Measurements from ENCODE around the gene OTUD6A. TPM values are rescaled to one million over a fixed set of nuclear protein-coding genes. Genes with fewer than 3 reads are reported as not detected.
"Not testable (repeated sequence)": the region's sequence is repeated elsewhere in the genome, so short reads cannot be mapped to it uniquely, and the experiment has no call there.

The OTUD6A gene
- total RNA-seq, 1 donor from 2014 or later: not detected

GRCh38 chrX:70049406-70049805 is 12.9 kb upstream of the OTUD6A start:
- no peak for DNase-seq

- DNase-seq: no peak
Observed at GRCh38 chrX:70049925-70050324, 12.3 kb upstream of the OTUD6A start, which contains the start of gene AWAT2. AWAT2 (minus strand) TSS chrX:70049938; CDS start chrX:70049932, 6 bp downstream.

- no peak for DNase-seq
Observed at GRCh38 chrX:70052895-70053615, 9.2 kb upstream of the OTUD6A start.

GRCh38 chrX:70054391-70054790 is 7.9 kb upstream of the OTUD6A start:
- no peak for DNase-seq

- DNase-seq: no peak
Observed at GRCh38 chrX:70062961-70063550, 799 bp downstream of the OTUD6A start.

GRCh38 chrX:70066646-70067045 is 4.4 kb downstream of the OTUD6A start:
- no peak for DNase-seq

GRCh38 chrX:70079297-70079696 is 17.0 kb downstream of the OTUD6A start:
- no peak for DNase-seq

GRCh38 chrX:70079870-70080269 is 17.6 kb downstream of the OTUD6A start:
- no peak for DNase-seq

- no peak for DNase-seq
Observed at GRCh38 chrX:70082723-70083122, 20.5 kb downstream of the OTUD6A start.

- peak; percentile 7 for DNase-seq
Observed at GRCh38 chrX:70084592-70085240, 22.5 kb downstream of the OTUD6A start.

- DNase-seq: peak; percentile 72
Observed at GRCh38 chrX:70087857-70088630, 25.8 kb downstream of the OTUD6A start.

GRCh38 chrX:70088751-70089150 is 26.5 kb downstream of the OTUD6A start:
- DNase-seq: no peak

- no peak for DNase-seq
Observed at GRCh38 chrX:70089604-70090297, 27.5 kb downstream of the OTUD6A start.

- DNase-seq: no peak
Observed at GRCh38 chrX:70092247-70092646, 30.0 kb downstream of the OTUD6A start.

GRCh38 chrX:70096052-70096451 is 33.8 kb downstream of the OTUD6A start:
- DNase-seq: no peak

GRCh38 chrX:70105229-70105628 is 43.0 kb downstream of the OTUD6A start:
- DNase-seq: no peak

- DNase-seq: not testable (repeated sequence)
Observed at GRCh38 chrX:70111436-70112026, 49.3 kb downstream of the OTUD6A start.
